ENCODE measurements around the gene SMCP.
A peak's percentile ranks its signal among the peaks of the same experiment; 100 is the strongest.

SMCP gene

DNA sequence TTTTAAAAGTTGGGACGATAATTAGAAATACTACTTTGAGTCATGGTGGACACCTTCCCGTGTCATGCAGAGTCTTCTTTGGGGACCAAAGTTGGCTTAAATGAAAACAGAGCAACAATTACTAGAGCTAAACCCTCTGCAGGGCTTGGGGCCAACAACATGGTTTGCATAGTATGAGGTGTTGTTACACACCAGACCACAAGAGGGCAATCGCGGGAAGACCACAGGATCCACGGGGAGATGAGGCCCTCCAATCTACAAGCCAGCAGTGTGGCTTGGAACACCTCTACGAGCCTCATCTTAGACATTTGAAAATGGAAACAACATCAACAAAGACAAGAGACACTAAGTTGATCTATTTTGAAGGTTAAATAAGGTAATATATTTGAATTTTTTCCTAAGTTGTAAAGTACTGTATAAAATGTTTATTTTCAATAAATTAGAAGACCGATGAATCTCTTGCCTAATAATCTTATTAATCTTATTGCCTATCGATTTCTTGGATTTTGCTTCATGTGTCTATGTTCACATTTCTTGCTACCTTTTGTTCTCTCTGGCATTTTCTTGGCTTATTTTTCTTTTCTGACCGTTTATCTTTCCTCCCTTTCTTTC, 8.2 kb upstream of the SMCP start:
- TF ChIP-seq RAD21 (IDR thresholded peaks at IDR 0.05; ENCODE audit: low read depth), result peak; percentile 68
- TF ChIP-seq, protein P1, sequence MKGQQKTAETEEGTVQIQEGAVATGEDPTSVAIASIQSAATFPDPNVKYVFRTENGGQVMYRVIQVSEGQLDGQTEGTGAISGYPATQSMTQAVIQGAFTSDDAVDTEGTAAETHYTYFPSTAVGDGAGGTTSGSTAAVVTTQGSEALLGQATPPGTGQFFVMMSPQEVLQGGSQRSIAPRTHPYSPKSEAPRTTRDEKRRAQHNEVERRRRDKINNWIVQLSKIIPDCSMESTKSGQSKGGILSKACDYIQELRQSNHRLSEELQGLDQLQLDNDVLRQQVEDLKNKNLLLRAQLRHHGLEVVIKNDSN (IDR thresholded peaks at IDR 0.05), result no peak

DNA sequence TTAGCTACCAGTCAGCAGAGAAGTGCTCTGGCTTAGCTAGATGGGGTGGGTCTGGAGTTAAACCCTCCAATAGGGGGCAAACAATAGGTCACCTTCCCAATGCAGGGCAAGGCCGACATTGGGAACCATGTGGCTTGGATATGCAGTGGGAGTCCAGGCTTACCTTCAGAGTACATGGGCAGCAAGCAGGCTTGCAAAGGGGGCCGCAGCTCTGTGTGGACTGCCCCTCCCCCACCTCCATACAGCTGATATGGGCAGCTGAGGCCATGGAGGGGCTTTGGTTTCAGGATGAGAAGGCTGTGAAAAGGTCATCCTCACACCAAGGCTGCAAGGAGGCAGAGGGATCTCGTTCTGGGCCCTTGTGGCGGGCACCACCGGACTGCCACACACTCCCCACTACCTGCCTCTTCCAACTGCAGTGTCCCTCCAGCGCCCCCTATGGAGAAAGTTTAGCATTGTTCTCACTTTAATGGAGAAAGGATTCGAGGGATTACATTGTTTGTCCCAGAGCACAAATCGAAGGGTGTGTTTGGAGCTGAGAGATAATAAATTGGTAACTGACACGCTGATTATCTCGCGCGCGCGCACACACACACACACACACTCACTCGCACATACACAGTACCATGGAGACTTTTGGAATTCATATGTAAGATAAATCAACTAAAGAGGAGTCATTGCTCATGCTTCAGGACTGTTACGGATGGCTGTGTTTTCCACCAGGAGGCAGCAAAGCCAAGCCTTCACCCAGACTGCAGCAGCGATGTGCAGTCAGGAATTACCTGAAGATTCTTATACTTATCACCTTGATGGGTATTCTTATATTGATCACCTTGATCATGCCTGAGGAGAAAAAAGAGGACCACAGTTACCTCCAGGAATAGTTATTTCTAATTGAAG, 7.0 kb upstream of the SMCP start:
- peak; percentile 60 for TF ChIP-seq RAD21 (IDR thresholded peaks at IDR 0.05; ENCODE audit: low read depth)
- no peak for TF ChIP-seq CREB1 (IDR thresholded peaks at IDR 0.05; ENCODE audit: low read depth)
- TF ChIP-seq FOXM1 (IDR thresholded peaks at IDR 0.05; ENCODE audit: borderline replicate concordance, low read depth), result no peak

DNA sequence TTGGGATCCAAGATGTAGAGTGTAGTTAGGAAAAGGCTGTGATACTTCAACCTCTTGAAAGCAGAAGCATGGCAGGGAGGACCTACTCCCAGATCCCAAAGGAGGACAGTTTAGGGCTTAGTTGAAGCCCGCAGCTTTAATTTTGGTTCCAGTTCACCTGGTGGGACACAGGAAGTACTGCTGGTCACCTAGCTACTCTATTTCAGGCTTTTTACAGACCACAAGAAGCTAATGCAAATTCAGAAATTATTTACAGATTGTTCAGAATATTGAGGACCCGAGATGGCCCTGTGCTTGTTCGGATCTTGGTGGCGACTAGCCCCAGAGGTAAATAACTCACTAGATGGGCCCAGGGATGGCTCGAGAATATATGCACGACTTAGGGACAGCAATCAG, 6.4 kb upstream of the SMCP start:
- TF ChIP-seq YY1 (IDR thresholded peaks at IDR 0.05; ENCODE audit: low read depth) (no peak), ZBTB7A (IDR thresholded peaks at IDR 0.05; ENCODE audit: low read depth) (no peak), CREB1 (IDR thresholded peaks at IDR 0.05; ENCODE audit: low read depth) (no peak)
- TF ChIP-seq, protein P2, sequence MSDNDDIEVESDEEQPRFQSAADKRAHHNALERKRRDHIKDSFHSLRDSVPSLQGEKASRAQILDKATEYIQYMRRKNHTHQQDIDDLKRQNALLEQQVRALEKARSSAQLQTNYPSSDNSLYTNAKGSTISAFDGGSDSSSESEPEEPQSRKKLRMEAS (IDR thresholded peaks at IDR 0.05), result no peak
- TF ChIP-seq, protein P1 (IDR thresholded peaks at IDR 0.05), result no peak

DNA sequence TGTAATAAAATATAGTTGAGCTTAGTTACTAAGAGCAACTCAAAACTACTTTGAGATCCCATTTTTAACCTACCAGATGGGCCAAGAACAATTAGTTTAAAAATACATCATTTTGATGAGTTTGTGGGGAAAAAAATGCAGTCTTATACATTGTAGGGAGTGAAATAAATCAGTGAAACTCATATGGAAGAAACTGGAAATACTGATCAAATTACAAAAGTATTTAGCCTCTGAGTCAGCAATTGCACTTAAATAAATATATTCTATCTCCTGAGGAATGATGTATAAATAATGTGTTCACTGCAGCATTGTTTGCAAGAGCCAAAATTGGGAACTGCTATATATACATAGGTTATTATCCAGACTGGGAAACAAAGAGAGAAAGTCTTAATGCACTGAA, 4.6 kb upstream of the SMCP start:
- TF ChIP-seq CREB1 (IDR thresholded peaks at IDR 0.05; ENCODE audit: low read depth) (no peak), YY1 (IDR thresholded peaks at IDR 0.05; ENCODE audit: low read depth) (no peak), TCF12 (IDR thresholded peaks at IDR 0.05; ENCODE audit: low read depth) (no peak), TEAD4 (IDR thresholded peaks at IDR 0.05) (no peak)

DNA sequence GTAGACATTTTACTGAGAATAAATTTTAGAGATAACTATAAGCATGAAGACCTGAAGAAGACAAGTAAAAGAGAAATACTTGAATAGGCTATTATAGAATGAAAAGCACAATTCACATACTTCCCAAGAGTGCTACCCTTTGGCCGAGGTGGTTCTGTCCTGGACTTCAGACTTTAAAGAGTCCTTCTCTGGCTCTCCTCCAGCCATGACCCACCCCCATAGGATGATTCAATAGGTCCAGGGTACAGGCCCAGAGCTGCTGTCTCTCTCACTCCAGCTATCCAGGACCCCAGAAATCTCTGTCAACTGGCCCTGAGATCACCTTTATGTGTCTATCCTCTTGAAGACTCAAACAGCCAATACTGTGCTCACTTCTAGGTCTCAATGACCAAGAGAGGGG, 1.3 kb upstream of the SMCP start:
- TF ChIP-seq YY1 (IDR thresholded peaks at IDR 0.05; ENCODE audit: low read depth), result no peak
- TF ChIP-seq RAD21 (IDR thresholded peaks at IDR 0.05; ENCODE audit: low read depth), result no peak
- no peak for TF ChIP-seq TAF1 (IDR thresholded peaks at IDR 0.05; ENCODE audit: low read depth)
- no peak for TF ChIP-seq EP300 (IDR thresholded peaks at IDR 0.05; ENCODE audit: borderline replicate concordance)
- TF ChIP-seq, protein P1 (IDR thresholded peaks at IDR 0.05), result no peak
- TF ChIP-seq TEAD4 (IDR thresholded peaks at IDR 0.05), result no peak
- no peak for TF ChIP-seq TCF12 (IDR thresholded peaks at IDR 0.05; ENCODE audit: low read depth)
- TF ChIP-seq, protein P3, sequence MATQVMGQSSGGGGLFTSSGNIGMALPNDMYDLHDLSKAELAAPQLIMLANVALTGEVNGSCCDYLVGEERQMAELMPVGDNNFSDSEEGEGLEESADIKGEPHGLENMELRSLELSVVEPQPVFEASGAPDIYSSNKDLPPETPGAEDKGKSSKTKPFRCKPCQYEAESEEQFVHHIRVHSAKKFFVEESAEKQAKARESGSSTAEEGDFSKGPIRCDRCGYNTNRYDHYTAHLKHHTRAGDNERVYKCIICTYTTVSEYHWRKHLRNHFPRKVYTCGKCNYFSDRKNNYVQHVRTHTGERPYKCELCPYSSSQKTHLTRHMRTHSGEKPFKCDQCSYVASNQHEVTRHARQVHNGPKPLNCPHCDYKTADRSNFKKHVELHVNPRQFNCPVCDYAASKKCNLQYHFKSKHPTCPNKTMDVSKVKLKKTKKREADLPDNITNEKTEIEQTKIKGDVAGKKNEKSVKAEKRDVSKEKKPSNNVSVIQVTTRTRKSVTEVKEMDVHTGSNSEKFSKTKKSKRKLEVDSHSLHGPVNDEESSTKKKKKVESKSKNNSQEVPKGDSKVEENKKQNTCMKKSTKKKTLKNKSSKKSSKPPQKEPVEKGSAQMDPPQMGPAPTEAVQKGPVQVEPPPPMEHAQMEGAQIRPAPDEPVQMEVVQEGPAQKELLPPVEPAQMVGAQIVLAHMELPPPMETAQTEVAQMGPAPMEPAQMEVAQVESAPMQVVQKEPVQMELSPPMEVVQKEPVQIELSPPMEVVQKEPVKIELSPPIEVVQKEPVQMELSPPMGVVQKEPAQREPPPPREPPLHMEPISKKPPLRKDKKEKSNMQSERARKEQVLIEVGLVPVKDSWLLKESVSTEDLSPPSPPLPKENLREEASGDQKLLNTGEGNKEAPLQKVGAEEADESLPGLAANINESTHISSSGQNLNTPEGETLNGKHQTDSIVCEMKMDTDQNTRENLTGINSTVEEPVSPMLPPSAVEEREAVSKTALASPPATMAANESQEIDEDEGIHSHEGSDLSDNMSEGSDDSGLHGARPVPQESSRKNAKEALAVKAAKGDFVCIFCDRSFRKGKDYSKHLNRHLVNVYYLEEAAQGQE (IDR thresholded peaks at IDR 0.05; ENCODE audit: low read depth), result no peak
- TF ChIP-seq FOXM1 (IDR thresholded peaks at IDR 0.05; ENCODE audit: borderline replicate concordance, low read depth), result no peak
- TF ChIP-seq, protein P2 (IDR thresholded peaks at IDR 0.05), result no peak
- no peak for TF ChIP-seq ZBTB7A (IDR thresholded peaks at IDR 0.05; ENCODE audit: low read depth)
- no peak for TF ChIP-seq CREB1 (IDR thresholded peaks at IDR 0.05; ENCODE audit: low read depth)
- no peak for TF ChIP-seq EGR1 (IDR thresholded peaks at IDR 0.05)
- no peak for TF ChIP-seq CEBPB (IDR thresholded peaks at IDR 0.05)
- no peak for TF ChIP-seq NFIC (IDR thresholded peaks at IDR 0.05)

DNA sequence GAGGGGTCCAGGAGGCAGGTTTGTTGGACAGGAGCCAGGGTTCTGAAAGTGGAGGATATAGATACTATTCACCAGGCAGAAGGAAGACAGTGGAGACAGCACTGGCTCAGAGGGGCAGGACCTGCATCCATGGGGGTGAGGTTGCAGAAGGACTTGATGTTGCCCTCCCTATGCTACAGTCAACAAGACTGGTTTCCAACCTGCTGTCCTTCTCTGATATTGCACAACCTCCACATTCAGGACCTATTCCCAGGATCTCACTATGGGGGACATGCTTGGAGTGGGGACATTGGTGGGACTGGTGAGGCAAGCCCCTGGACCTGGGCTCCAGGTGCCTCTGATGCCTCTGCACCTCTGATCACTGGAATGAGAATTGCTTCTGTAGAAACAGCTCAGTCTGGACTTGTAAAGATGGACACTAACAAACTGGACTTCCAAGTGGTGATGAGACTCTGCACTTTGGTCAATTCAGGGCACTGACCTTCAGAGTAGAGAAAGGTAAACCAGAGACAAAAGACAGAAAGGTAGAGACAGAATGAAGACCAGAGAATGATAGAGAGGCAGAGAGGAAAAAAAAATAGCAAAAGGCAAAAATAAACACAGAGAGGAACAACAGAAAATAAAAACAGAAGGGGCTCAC, 1.6 kb downstream of the SMCP start:
- TF ChIP-seq RAD21 (IDR thresholded peaks at IDR 0.05; ENCODE audit: low read depth) (no peak), ZBTB7A (IDR thresholded peaks at IDR 0.05; ENCODE audit: low read depth) (no peak), EGR1 (IDR thresholded peaks at IDR 0.05) (no peak), TCF12 (IDR thresholded peaks at IDR 0.05; ENCODE audit: low read depth) (no peak), EP300 (IDR thresholded peaks at IDR 0.05; ENCODE audit: borderline replicate concordance) (no peak), YY1 (IDR thresholded peaks at IDR 0.05; ENCODE audit: low read depth) (no peak), TEAD4 (IDR thresholded peaks at IDR 0.05) (no peak), CEBPB (IDR thresholded peaks at IDR 0.05) (no peak), TAF1 (IDR thresholded peaks at IDR 0.05; ENCODE audit: low read depth) (no peak), CREB1 (IDR thresholded peaks at IDR 0.05; ENCODE audit: low read depth) (no peak), FOXM1 (IDR thresholded peaks at IDR 0.05; ENCODE audit: borderline replicate concordance, low read depth) (no peak), NFIC (IDR thresholded peaks at IDR 0.05) (no peak)
- TF ChIP-seq, protein P1 (IDR thresholded peaks at IDR 0.05), result no peak
- TF ChIP-seq, protein P2 (IDR thresholded peaks at IDR 0.05), result no peak
- TF ChIP-seq, protein P3 (IDR thresholded peaks at IDR 0.05; ENCODE audit: low read depth), result no peak
